Measurements from ENCODE around the gene NBEAL1.
A peak's percentile ranks its signal among the peaks of the same experiment; 100 is the strongest.
"Not testable (repeated sequence)": the region's sequence is repeated elsewhere in the genome, so short reads cannot be mapped to it uniquely, and the experiment has no call there.

NBEAL1 gene

DNA sequence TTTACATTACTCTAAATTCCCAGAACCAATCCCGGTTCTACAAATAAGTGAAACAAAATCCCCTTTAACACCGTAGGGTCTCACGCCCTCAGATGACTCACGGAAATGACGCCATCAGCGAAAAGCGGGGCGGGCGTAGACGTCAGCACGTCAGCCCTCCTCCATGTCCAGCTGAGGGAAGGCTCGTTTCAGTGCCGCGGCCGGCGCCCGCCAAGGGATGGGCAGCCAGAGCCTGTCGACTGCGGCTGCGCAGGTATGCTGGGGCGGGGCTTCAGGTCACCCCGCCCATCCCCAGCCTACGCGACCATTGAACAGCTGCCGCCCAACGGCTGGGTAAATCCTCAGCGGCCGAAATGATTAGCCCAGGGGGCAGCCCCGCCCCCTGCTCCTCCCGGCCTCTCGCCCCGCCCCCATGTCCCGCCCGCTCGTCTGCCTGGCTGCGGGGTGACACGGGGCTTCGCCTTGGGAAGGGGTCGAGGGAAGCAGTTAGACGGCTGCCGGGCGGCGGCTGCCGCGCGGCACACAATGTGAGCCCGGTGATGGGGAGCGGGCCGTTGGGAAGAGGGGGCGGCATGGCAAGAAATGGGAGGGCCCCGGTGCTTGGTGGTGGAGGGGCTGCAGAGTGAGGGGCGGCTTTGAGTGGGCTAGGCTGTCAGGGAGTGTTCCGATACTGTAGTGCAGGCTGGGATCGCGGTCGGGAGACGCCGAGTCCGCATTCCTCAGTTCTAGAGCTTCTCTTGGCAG is at the start of gene NBEAL1:
TSS of gene NBEAL1 (plus strand) at position 420 of the 744 bp plus-strand sequence. CDS start 1,510 bp downstream, outside the sequence.
- peak; percentile 83 for DNase-seq (ENCODE audit: low read depth)

DNA sequence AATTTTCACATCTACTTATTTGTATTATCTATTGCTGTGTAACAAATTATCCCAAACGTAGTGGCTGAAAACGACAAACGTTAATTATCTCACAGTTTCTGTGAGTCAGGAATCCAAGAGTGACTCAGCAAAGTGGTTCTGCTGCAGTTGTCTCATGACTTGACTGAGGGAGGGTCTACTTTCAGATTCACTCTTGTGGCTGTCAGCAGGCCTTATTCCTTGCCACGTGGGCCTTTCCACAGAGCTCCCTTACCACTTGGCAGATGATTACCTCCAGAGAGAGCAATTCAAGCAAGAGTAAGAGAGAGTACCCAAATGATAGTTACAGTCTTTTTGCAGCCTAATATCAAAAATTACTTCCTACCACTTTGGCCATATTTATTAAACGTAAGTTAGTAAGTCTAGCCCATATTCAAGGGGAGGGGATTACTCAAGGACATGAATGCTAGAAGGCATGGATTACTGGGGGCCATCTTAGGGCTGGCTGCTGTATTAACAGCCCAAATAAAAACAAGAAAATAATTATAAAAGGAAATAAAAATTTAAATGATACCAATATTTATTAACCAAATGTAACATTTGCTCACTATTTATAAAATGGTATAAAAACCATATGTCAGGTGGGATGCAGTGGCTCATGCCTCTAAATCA is 48.7 kb upstream of the NBEAL1 start:
- DNase-seq (ENCODE audit: low read depth) = no peak

DNA sequence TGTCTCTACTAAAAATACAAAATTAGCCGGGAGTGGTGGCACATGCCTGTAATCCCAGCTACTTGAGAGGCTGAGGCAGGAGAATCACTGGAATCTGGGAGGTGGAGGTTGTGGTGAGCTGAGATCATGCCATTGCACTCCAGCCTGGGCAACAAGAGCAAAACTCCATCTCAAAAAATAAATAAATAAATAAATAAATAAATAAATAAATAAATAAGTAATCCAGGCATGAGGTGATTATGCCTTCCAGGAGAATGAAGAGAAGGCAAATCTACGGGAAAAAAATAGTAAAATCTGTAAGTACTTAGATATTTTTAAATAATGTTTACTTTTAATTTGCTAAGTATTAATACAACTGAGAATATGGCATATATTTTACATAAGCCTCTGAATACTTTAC is 45.3 kb upstream of the NBEAL1 start:
- DNase-seq (ENCODE audit: low read depth) = not testable (repeated sequence)

DNA sequence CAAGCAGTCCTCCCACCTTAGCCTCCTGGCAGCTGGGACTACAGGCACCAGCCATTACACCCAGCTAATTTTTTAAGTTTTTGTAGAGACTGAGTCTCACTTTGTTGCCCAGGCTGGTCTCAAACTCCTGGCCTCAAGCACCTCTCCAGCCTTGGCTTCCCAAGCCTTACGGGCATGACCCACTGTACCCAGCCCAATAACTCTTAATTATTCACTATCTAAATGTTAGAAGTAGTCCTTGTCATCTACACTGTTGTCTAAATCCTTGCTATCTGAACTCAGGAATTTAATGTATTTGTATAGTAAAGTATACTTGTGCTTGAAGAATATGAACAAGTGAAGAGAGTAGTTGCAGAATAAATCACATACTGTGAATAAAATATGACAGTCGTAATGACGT is 37.9 kb upstream of the NBEAL1 start:
- DNase-seq (ENCODE audit: low read depth) = no peak

DNA sequence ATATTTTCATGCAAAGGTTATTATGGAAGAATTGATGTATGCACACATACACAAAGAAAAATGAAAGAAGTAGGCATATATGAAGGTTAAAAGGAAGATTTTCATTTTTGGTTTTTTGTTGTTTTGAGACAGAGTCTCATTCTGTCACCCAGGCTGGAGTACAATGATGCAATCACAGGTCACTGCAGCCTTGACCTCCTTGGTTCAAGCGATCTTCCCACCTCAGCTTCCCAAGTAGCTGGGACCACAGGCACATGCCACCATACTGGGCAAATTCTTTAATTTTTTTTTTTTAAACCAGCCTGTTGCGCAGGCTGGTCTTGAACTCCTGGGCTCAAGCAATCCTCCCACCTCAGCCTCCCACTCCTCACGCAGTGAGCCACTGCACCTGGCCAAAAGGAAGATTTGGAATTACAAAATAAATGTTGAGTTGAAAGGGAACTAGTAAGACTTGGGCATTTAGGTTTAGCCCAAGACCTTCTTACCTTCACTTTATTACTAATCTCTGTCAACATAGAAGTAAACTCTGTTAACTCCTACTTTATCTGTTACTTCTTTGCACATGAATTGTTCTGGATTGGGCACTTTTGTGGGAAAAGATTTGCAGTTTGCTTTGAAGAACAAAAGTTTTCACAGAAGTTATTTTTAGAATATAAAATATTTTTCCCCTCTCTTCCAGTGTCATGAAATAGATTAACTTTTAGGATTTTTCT is 31.7 kb upstream of the NBEAL1 start:
- DNase-seq (ENCODE audit: low read depth) = no peak

DNA sequence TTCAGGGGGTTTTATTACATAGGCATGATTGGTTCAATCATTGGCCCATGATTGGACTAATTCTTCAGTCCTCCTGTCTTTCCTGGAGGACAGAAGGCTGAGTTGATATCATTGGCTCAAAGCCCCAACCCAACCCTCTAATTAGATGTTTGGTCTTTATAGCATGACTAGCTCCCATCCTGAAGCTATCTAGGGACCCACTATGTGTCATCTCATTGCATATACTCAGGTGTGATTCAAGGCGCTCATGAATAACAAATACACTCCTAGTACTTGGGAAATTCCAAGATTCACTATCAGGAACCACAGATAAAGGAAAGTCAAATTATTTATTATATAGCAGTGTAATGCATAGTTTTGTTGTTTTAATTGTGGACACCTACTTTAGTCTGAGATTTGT is 24.9 kb upstream of the NBEAL1 start:
- no peak for DNase-seq (ENCODE audit: low read depth)

DNA sequence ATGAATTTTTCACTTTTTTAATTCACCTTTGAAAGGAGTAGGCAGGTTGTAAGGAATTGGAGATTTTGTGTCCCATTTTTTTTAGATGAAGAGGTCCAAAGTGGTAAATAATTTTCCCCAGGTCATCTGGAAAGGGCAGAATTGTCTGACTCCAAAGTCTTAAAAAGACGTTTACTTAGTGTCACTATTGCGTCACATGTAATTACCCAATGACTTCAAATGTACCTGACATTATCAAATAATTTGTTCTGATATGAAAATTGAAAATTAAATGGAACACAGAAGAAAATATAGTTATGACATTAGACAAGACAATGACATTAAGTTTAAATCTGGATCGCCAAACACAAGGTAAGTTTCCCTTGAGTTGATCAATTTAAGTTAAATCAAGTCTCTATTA is 24.2 kb upstream of the NBEAL1 start:
- DNase-seq (ENCODE audit: low read depth) = no peak

DNA sequence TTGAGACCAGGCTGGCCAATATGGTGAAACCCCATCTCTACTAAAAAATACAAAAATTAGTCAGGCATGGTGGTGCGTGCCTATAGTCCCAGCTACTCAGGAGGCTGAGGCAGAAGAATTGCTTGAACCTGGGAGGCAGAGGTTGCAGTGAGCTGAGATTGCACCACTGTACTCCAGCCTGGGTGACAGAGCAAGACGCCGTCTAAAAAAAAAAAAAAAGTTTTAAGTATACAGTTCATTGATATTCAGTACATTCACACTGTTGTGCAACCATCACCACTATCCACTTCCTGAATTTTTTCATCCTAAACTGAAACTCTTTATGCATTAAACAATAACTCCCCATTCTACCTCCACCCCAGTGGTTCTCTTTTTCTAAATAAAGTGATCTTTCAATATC is 17.6 kb upstream of the NBEAL1 start:
- not testable (repeated sequence) for DNase-seq (ENCODE audit: low read depth)

DNA sequence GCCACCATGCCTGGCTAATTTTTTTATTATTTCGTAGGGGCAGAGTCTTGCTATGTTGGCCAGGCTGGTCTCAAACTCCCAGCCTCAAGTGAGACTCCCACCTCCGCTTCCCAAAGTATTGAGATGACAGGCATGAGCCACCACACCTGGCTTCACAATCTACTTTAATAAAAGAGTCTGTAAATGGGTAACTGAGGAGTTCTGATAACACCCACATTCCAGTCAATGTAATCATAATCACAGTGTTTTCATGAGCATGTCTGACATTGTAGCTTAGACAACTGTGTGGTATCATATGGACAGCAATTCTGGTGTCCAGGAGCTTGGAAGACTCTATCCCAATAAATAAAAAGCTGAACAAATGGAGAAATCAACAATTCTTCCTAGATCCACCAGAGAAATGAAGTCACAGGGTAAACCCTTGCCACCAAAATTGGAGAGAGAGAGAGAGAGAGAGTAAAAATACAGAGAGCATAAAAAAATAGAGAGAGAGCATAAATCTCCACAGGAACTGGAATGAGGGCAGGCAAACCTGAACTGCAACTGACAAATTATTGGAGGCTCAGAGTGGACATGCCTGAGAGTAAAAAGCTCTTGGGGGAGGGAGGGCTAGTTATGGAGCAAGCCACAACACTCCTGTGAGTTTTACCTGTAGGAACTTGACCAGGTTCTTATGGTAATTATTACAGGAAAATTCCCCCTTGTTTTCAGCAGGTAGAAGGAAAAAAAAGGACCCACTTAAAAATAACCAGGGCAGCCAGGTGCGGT is 12.4 kb upstream of the NBEAL1 start:
- DNase-seq (ENCODE audit: low read depth) = no peak

DNA sequence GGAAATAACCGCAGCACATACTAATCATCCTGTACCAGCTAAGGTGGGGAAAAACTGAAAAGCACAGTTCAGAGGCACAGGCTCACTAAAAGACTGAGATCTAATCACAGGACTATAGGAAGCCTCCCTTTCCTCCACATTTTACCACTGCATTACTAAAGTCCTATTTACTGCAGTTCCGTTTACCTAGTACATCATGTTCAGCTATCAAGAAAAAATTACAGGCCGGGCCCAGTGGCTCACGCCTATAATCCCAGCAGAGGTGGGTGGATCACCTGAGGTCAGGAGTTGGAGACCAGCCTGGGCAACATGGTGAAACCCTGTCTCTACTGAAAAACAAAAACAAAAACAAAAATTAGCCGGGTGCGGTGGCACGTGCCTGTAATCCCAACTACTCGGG is 11.0 kb upstream of the NBEAL1 start:
- DNase-seq (ENCODE audit: low read depth) = no peak

DNA sequence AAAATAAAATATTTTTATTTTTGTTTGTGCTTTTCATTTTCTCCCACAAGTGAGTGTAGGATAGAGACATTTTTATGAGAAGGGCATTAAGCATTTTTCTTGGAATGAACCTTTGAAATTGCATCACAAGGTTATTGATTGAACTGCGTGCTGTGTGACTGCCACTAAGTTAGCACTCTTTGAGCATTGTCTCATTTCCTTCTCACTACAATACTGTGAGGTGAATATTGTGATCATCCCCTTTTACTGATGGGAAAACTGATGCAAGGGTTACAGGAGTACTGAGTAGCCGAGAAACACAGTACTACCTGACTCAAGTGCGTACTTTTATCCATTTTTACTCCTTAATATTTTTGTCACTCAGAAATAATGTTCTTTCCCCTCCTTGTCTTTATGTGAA is 2.0 kb downstream of the NBEAL1 start:
- no peak for DNase-seq (ENCODE audit: low read depth)

DNA sequence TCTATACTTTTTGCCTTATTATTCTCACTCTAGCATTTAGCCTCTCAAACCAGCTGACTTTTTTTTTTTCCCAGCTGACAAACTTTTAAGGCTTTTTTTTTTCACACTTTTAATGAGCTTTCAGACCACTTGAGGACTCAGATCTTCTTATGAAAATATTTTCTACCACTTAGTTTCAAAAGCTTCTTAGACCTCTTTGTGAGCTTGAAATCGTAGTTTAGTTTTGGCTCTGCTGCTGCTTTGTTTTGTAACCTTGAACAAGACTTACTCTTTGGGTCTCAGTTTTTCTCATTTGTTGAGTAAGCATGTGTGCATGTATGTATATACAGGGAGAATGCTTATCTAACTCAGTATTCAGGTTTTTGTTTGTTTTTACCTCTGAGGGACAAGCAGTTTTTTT is 3.5 kb downstream of the NBEAL1 start:
- DNase-seq (ENCODE audit: low read depth) = no peak

DNA sequence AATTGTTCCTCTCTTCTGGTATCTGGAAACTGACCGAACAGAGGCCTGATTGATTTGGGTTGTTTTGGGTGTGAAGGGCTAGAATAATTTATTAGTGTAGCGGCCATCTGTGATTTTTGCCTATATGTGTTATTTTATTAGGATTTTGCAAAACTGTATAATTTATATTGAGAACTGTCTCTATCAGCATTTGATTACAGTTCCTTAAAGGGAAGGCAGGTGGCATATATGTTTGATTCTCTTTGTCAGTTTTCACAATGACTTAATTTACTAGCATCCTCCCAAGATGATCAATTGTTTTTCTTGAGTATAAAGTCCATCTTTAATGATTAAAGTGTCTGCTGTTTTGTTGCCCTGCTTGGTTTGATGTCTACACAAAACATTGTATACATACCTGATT is 4.5 kb downstream of the NBEAL1 start:
- DNase-seq (ENCODE audit: low read depth) = no peak

DNA sequence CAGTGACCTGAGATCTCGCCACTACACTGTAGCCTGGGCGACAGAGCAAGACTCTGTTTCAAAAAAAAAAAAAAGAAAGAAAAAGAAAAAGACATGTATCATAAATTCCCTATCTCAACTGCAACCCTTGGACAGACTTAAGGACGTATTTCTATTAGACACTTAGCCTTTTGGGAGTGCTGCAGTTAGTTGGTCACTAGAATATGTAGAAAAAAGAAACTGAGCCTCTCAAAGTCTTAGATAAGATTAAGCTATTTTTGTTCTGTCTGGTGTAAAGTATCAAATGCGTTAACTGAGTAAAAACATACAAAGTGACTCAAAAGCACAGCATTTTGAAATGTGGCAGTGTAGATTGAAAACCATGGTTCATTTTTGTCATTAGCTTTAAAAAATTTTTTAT is 7.3 kb downstream of the NBEAL1 start:
- DNase-seq (ENCODE audit: low read depth) = no peak

DNA sequence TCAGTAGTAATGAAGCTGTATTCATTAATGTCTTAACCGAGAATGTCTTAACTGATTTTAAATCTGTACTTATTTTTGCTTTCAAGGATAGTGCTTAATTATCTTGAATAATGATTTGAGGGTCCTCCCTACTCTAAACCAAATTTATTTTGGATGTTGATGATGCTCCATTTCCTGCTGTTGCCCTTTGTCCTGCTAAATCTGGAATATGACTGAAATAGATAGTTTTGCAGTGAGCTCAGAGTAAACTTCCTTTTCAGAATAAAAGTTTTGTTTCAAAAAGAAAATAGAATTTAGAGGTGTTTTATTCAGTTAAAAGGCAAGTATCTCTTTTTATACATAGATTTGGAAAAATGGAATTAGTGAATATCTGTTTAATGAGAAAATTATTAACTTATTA is 8.1 kb downstream of the NBEAL1 start:
- DNase-seq (ENCODE audit: low read depth) = no peak

DNA sequence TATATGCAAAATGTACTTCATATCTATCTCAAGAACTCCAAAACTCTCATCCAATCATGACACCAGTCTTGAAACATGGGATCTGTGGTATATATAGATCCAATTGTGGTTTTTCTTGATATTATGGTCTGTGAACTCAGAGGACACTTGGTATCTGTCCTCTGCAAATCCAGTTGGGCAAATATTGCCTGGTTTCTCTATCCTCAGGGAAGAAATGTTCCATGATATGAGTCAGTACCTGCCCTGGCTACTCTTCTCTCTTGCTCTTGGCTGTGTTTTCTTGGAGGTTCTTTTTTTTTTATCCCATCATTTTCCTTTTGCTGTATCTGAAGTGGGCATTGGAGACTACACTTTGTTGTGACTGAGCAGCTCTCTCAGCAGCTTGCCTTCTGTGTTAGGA is 10.9 kb downstream of the NBEAL1 start:
- DNase-seq (ENCODE audit: low read depth) = no peak

DNA sequence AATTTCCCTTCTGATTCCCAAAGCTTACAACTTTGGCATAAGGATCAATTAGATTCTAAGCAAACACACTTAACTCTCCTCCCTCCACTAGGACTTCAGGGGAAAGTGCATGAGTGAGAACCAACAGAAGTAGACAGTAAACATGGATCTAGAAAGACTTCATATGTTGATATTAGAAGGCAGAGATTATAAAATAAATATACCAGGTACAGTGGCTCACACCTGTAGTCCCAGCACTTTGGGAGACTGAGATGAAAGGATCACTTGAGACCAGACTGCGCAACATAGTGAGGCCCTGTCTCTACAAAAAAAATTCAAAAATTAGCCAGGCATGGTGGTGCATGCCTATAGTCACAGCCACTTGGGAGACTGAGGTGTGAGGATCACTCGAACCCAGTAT is 15.9 kb downstream of the NBEAL1 start:
- no peak for DNase-seq (ENCODE audit: low read depth)

DNA sequence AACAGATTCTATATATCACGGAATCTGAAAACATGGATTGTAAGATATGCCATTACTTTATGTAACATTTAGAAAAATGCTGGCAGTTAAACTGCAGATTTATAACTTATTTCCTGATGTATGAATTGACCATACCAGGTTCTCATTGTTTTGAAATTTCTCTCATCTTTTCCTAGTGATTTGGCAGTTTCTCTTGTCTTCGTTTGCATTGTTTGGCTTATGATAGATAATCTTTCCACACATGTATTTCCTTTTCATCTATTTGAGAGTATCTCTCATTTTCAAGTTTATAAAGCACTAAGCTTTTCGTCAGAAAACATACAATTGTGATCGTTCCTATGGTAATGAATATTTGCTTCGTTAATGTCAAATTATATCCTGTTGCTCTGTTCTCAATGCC is 16.3 kb downstream of the NBEAL1 start:
- DNase-seq (ENCODE audit: low read depth) = no peak

DNA sequence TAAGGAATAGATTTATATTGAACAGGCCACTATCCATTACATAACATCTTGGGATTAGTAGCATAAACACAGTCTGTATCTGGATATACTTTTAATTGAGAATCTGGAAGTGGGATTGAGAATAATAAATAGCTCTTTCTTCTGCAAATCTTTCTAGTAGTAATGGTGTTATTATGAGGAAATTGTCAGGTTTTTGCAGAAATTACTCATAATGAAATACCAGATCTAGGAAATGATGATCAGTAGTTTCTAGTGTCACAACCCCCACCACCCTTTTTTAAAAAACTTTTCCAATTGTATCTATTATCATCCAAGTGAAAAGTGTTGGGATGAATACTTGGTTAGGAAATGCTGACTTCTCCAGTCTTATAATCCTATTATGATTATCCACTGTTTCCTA is 18.7 kb downstream of the NBEAL1 start:
- no peak for DNase-seq (ENCODE audit: low read depth)

DNA sequence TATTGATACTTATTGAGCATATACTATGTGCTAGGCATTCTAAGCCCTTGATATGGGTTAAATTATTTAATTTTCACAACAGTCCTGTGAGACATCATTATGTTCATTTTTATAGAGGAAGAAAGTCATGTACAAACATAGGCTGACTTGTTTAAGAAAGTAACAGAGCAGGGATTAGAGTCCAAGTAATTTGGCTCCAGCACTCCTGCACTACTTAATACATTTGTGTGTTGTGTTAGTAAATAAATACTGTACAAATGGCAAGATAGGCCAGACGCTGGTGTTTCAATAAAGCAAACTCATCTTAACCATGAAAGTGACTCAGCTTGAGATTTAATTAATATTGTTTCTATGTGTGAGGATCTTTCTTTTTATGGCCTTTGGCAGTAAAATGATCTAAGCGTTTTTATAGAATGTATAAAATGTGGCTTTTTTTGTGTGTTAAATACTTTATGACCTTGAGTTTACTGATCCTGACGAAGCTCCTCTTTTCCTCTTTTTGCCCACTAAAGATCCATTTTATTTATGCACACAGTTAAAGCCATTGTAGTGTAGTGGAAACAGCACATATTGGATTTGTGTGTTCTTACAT is 21.3 kb downstream of the NBEAL1 start:
- no peak for DNase-seq (ENCODE audit: low read depth)

DNA sequence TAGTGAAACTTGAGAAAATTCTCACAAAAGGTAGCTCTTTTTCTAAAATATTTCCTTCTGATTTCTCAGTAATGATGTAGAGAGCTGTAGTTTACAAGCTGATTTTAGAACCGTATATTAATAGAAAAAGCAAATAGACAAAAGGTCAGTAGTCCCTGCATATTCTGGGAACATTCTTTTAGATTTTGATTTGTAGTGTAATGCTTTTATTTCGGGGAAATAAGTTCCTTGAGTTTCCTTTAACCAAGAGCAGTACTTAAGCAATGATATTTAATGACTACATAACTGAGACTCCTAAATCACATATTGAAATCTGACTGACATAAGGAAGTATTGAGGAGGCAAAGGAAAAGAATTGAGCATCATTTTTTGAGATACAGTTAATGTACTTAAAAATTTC is 22.4 kb downstream of the NBEAL1 start:
- DNase-seq (ENCODE audit: low read depth) = no peak

DNA sequence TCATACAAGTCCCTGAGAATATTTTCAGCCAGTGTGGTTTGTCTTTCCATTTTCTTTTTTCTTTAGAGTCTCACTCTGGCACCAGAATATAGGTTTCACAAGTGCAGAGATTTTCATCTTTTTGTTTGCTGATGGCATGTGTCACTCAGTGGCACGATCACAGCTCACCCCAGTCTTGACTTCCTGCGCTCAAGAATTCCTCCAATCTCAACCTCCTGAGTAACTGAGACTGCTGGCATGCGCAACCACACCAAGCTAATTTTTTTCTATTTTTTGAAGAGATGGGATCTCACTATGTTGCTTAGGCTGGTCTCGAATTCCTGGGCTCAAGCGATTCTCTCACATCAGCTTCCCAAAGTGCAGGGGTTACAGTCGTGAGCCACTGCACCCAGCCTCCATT is 23.9 kb downstream of the NBEAL1 start:
- no peak for DNase-seq (ENCODE audit: low read depth)

All from HS-27A (cell line).